Trophoblast cell (in vitro differentiated cells and primary cell): ENCODE results near the gene KCNJ15.

ENCODE experiments used
- DNase-seq, 2 donors: peaks; one replicate each; pipeline ENCODE4 v3.0.0-alpha.2; 2016
- H2AFZ ChIP-seq: 2 replicates; pipeline ENCODE4 v1.6.1; 2013; ENCODE audit warnings: low read length, moderate library complexity, mild to moderate bottlenecking; ENCODE audit not compliant: insufficient read depth, poor library complexity
- H2AK5ac ChIP-seq: 2 replicates; pipeline ENCODE4 v1.6.1; 2013; ENCODE audit warnings: mild to moderate bottlenecking, low read length
- H2BK120ac ChIP-seq: 2 replicates; pipeline ENCODE4 v1.6.1; 2013; ENCODE audit warnings: low read length, mild to moderate bottlenecking, moderate library complexity; ENCODE audit not compliant: insufficient read depth, poor library complexity
- H2BK12ac ChIP-seq: 2 replicates; pipeline ENCODE4 v1.6.1; 2013; ENCODE audit warnings: mild to moderate bottlenecking, low read length, moderate library complexity
- H2BK5ac ChIP-seq: 2 replicates; pipeline ENCODE4 v1.6.1; 2013; ENCODE audit warnings: low read length, low read depth, moderate library complexity, mild to moderate bottlenecking; ENCODE audit not compliant: poor library complexity
- H3K14ac ChIP-seq: 2 replicates; pipeline ENCODE4 v1.6.1; 2013; ENCODE audit warnings: mild to moderate bottlenecking, low read length
- H3K18ac ChIP-seq: 2 replicates; pipeline ENCODE4 v1.6.1; 2013; ENCODE audit warnings: mild to moderate bottlenecking, low read length
- H3K23ac ChIP-seq: 2 replicates; pipeline ENCODE4 v1.6.1; 2013; ENCODE audit warnings: low read length
- H3K27ac ChIP-seq: 2 replicates; pipeline ENCODE4 v1.5.1; 2013; ENCODE audit warnings: low read depth, mild to moderate bottlenecking, inconsistent platforms, low read length, moderate library complexity
- H3K27me3 ChIP-seq: 2 replicates; pipeline ENCODE4 v1.6.1; 2013; ENCODE audit warnings: inconsistent platforms, mild to moderate bottlenecking, low read length, moderate library complexity; ENCODE audit not compliant: insufficient read depth
- H3K36me3 ChIP-seq, 2 experiments: 1 replicate in 1 of 2; 2 replicates in 1 of 2; pipeline ENCODE4 v1.6.1; 2013; ENCODE audit warnings: low read length in 2 of 2, mild to moderate bottlenecking in 2 of 2, moderate library complexity in 1 of 2; ENCODE audit not compliant: insufficient read depth in 2 of 2, control insufficient read depth in 1 of 2
- H3K4ac ChIP-seq: 2 replicates; pipeline ENCODE4 v1.6.1; 2013; ENCODE audit warnings: low read depth, mild to moderate bottlenecking, low read length, moderate library complexity
- H3K4me1 ChIP-seq, 2 experiments: 1 replicate in 1 of 2; 2 replicates in 1 of 2; pipeline ENCODE4 v1.6.1; 2013; ENCODE audit warnings: low read length in 2 of 2, mild to moderate bottlenecking in 2 of 2, moderate library complexity in 1 of 2; ENCODE audit not compliant: insufficient read depth in 2 of 2, control insufficient read depth in 1 of 2
- H3K4me2 ChIP-seq: 2 replicates; pipeline ENCODE4 v1.6.1; 2013; ENCODE audit warnings: inconsistent platforms, mild to moderate bottlenecking, low read length, moderate library complexity
- H3K4me3 ChIP-seq: 2 replicates; pipeline ENCODE4 v1.5.1; 2013; ENCODE audit warnings: mild to moderate bottlenecking, low read depth, low read length, inconsistent platforms
- H3K79me1 ChIP-seq: one replicate; pipeline ENCODE4 v1.6.1; 2013; ENCODE audit warnings: low read length
- H3K79me2 ChIP-seq: 2 replicates; pipeline ENCODE4 v1.6.1; 2013; ENCODE audit warnings: low read length, mild to moderate bottlenecking; ENCODE audit not compliant: control insufficient read depth, insufficient read depth, poor library complexity
- H3K9ac ChIP-seq: 2 replicates; pipeline ENCODE4 v1.6.1; 2013; ENCODE audit warnings: mild to moderate bottlenecking, low read length
- H3K9me3 ChIP-seq: 2 replicates; pipeline ENCODE4 v1.6.1; 2013; ENCODE audit warnings: low read depth, mild to moderate bottlenecking, control low read depth, inconsistent platforms, low read length; ENCODE audit not compliant: insufficient read depth
- H4K12ac ChIP-seq: 2 replicates; pipeline ENCODE4 v1.6.1; 2013; ENCODE audit warnings: low read depth, mild to moderate bottlenecking, low read length, moderate library complexity
- H4K8ac ChIP-seq: 2 replicates; pipeline ENCODE4 v1.6.1; 2013; ENCODE audit warnings: low read depth, mild to moderate bottlenecking, low read length, moderate library complexity
- H4K91ac ChIP-seq: one replicate; pipeline ENCODE4 v1.6.1; 2013; ENCODE audit warnings: low read depth, mild to moderate bottlenecking, low read length, moderate library complexity
- WGBS: extraction: QIAGEN DNeasy Blood & Tissue Kit; methylation state at CpG from one replicate; pipeline ENCODE4 v1.1.7; 2013; ENCODE audit warnings: missing lambda C conversion rate; ENCODE audit not compliant: insufficient read length, insufficient coverage; ENCODE audit errors: extremely low coverage; 5-methylcytosine and 5-hydroxymethylcytosine counted together

KCNJ15 gene

GRCh38 chr21:38340131-38340530, 83.3 kb downstream of the KCNJ15 start:
- H4K8ac ChIP-seq = no peak overlapping the region
- no peaks in the 10 kb centered on the region for H3K36me3 ChIP-seq
- no peak for DNase-seq
- no peak overlapping the region for H3K9ac ChIP-seq
- no peak overlapping the region for H3K27ac ChIP-seq
- no CpG with 5 or more reads among the region's 4 CpGs for WGBS
- no peak overlapping the region for H2BK12ac ChIP-seq
- no peak overlapping the region for H4K91ac ChIP-seq
- no peak overlapping the region for H3K14ac ChIP-seq
- no peaks in the 10 kb centered on the region for H3K79me1 ChIP-seq
- no peak overlapping the region for H4K12ac ChIP-seq
- no peak overlapping the region for H2AFZ ChIP-seq
- no peaks in the 10 kb centered on the region for H3K4me1 ChIP-seq
- no peaks in the 10 kb centered on the region for H3K27me3 ChIP-seq
- H3K23ac ChIP-seq = no peak overlapping the region
- no peak overlapping the region for H3K4ac ChIP-seq
- H3K4me2 ChIP-seq = no peak overlapping the region
- no peak overlapping the region for H2BK120ac ChIP-seq
- no peak overlapping the region for H3K18ac ChIP-seq
- H3K4me3 ChIP-seq = no peak overlapping the region
- peaks cover 3% of the 10 kb centered on the region for H3K9me3 ChIP-seq
- H2AK5ac ChIP-seq = no peak overlapping the region
- no peak overlapping the region for H2BK5ac ChIP-seq
- H3K79me2 ChIP-seq = no peaks in the 10 kb centered on the region

- no peak overlapping the region for H2BK12ac ChIP-seq
- no peak overlapping the region for H2AK5ac ChIP-seq
- H2BK5ac ChIP-seq = no peak overlapping the region
- no peak overlapping the region for H3K14ac ChIP-seq
- DNase-seq = no peak
- no peaks in the 10 kb centered on the region for H3K27me3 ChIP-seq
- H3K4me2 ChIP-seq = no peak overlapping the region
- no peak overlapping the region for H2BK120ac ChIP-seq
- H3K9me3 ChIP-seq = no peaks in the 10 kb centered on the region
- H3K4ac ChIP-seq = no peak overlapping the region
- no peaks in the 10 kb centered on the region for H3K79me2 ChIP-seq
- no peak overlapping the region for H4K91ac ChIP-seq
- H3K4me3 ChIP-seq = no peak overlapping the region
- H2AFZ ChIP-seq = no peak overlapping the region
- no peak overlapping the region for H4K12ac ChIP-seq
- no peak overlapping the region for H4K8ac ChIP-seq
- H3K79me1 ChIP-seq = no peaks in the 10 kb centered on the region
- no peaks in the 10 kb centered on the region for H3K36me3 ChIP-seq
- no peak overlapping the region for H3K23ac ChIP-seq
- H3K4me1 ChIP-seq = no peaks in the 10 kb centered on the region
- H3K18ac ChIP-seq = no peak overlapping the region
- no peak overlapping the region for H3K27ac ChIP-seq
- H3K9ac ChIP-seq = no peak overlapping the region
- no CpG with 5 or more reads among the region's 5 CpGs for WGBS
These were observed 84.8 kb downstream of the KCNJ15 start for GRCh38 chr21:38341546-38342012.

DNA sequence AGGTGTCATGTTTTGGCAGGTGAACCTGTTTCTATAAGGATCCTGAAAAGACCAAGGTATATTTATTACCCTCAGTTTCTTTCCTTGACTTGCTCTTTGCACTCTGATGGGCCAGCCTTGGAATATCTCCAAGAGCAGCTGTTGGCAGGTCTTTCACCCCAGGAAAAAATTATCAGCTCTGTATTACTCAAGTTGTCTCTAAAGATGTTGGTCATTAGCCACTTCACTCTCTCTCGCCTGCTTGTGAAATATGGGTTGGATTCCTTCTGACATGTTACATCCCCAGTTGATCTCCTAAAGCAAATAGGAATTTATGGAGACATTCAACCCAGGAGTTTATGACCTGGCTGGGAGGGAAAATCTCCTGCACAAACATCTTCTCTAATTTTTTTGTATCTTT, 85.9 kb downstream of the KCNJ15 start:
- no CpG with 5 or more reads among the region's 1 CpG for WGBS
- H3K23ac ChIP-seq = no peak overlapping the region
- no peak overlapping the region for H2BK12ac ChIP-seq
- H3K27ac ChIP-seq = no peak overlapping the region
- no peaks in the 10 kb centered on the region for H3K4me1 ChIP-seq
- H3K36me3 ChIP-seq = no peaks in the 10 kb centered on the region
- no peak overlapping the region for H3K4me2 ChIP-seq
- no peak overlapping the region for H3K14ac ChIP-seq
- no peak overlapping the region for H3K4ac ChIP-seq
- no peaks in the 10 kb centered on the region for H3K79me2 ChIP-seq
- no peak overlapping the region for H2AK5ac ChIP-seq
- H4K91ac ChIP-seq = no peak overlapping the region
- H3K18ac ChIP-seq = no peak overlapping the region
- no peak for DNase-seq
- no peaks in the 10 kb centered on the region for H3K27me3 ChIP-seq
- no peak overlapping the region for H2BK120ac ChIP-seq
- H3K4me3 ChIP-seq = no peak overlapping the region
- H3K79me1 ChIP-seq = no peaks in the 10 kb centered on the region
- H2AFZ ChIP-seq = no peak overlapping the region
- H3K9ac ChIP-seq = no peak overlapping the region
- H4K8ac ChIP-seq = no peak overlapping the region
- H2BK5ac ChIP-seq = no peak overlapping the region
- no peak overlapping the region for H4K12ac ChIP-seq
- H3K9me3 ChIP-seq = no peaks in the 10 kb centered on the region

DNA sequence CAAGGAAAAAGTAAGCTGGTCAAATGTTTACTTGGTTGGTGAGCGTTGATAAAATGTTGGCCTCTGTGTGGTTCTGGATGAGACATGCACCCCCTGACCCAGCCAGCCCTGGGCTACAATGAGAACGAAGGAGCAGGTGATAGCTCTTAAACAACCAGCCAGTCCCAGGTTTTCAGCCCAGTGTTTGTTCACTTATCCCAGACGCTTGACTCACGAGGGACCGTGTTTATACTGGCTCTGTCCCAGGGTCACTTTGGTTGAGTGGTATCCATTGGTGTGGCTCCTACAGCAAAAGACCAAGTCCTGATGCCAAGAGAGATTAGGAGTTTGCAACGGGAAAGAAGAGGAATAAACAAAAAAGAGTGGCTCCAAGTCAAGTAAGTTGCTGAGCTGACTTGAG, 86.9 kb downstream of the KCNJ15 start:
- Histone ChIP-seq H3K18ac (no peak overlapping the region), H2AFZ (no peak overlapping the region), H4K12ac (no peak overlapping the region), H3K9ac (no peak overlapping the region), H3K79me1 (no peaks in the 10 kb centered on the region), H2BK120ac (no peak overlapping the region), H3K4ac (no peak overlapping the region), H3K9me3 (no peaks in the 10 kb centered on the region), H4K91ac (no peak overlapping the region), H3K4me1 (no peaks in the 10 kb centered on the region), H3K4me3 (no peak overlapping the region), H3K36me3 (no peaks in the 10 kb centered on the region), H3K14ac (no peak overlapping the region), H2BK12ac (no peak overlapping the region), H2BK5ac (no peak overlapping the region), H3K79me2 (no peaks in the 10 kb centered on the region), H2AK5ac (no peak overlapping the region), H3K27ac (no peak overlapping the region), H3K27me3 (no peaks in the 10 kb centered on the region), H4K8ac (no peak overlapping the region), H3K4me2 (no peak overlapping the region), H3K23ac (no peak overlapping the region)
- WGBS = no CpG with 5 or more reads among the region's 6 CpGs
- DNase-seq = no peak
